ENCODE measurements around the gene PRKN.

PRKN gene

GRCh38 chr6:161626132-161626676, 1101.4 kb downstream of the PRKN start:
- DNase-seq: no peak

- DNase-seq: no peak
Measured at GRCh38 chr6:161624111-161624510, 1103.5 kb downstream of the PRKN start.

GRCh38 chr6:161622779-161623178, 1104.8 kb downstream of the PRKN start:
- DNase-seq: no peak

GRCh38 chr6:161618831-161619454, 1108.6 kb downstream of the PRKN start:
- no peak for DNase-seq

- DNase-seq: no peak
Measured at GRCh38 chr6:161613711-161614110, 1113.9 kb downstream of the PRKN start.

- DNase-seq: no peak
Measured at GRCh38 chr6:161608771-161609170, 1118.8 kb downstream of the PRKN start.

- DNase-seq: no peak
Measured at GRCh38 chr6:161607696-161608297, 1119.8 kb downstream of the PRKN start.

- no peak for DNase-seq
Measured at GRCh38 chr6:161602359-161602758, 1125.2 kb downstream of the PRKN start.

- DNase-seq: no peak
Measured at GRCh38 chr6:161598896-161599295, 1128.7 kb downstream of the PRKN start.

GRCh38 chr6:161596807-161597520, 1130.6 kb downstream of the PRKN start:
- no peak for DNase-seq

- no peak for DNase-seq
Measured at GRCh38 chr6:161594412-161594811, 1133.2 kb downstream of the PRKN start.

GRCh38 chr6:161590961-161591627, 1136.5 kb downstream of the PRKN start:
- DNase-seq: no peak

GRCh38 chr6:161586887-161587286, 1140.7 kb downstream of the PRKN start:
- no peak for DNase-seq

GRCh38 chr6:161584621-161585340, 1142.8 kb downstream of the PRKN start:
- DNase-seq: no peak

- no peak for DNase-seq
Measured at GRCh38 chr6:161584051-161584450, 1143.5 kb downstream of the PRKN start.

- DNase-seq: no peak
Measured at GRCh38 chr6:161583584-161583983, 1144.0 kb downstream of the PRKN start.

GRCh38 chr6:161578478-161578877, 1149.1 kb downstream of the PRKN start:
- DNase-seq: no peak

- no peak for DNase-seq
Measured at GRCh38 chr6:161575523-161576254, 1151.9 kb downstream of the PRKN start.

- no peak for DNase-seq
Measured at GRCh38 chr6:161568885-161569456, 1158.6 kb downstream of the PRKN start.

- DNase-seq: no peak
Measured at GRCh38 chr6:161564952-161565351, 1162.6 kb downstream of the PRKN start.

GRCh38 chr6:161561908-161562307, 1165.7 kb downstream of the PRKN start:
- no peak for DNase-seq
